ENCODE results near the gene SFMBT2.

Gene SFMBT2

DNA sequence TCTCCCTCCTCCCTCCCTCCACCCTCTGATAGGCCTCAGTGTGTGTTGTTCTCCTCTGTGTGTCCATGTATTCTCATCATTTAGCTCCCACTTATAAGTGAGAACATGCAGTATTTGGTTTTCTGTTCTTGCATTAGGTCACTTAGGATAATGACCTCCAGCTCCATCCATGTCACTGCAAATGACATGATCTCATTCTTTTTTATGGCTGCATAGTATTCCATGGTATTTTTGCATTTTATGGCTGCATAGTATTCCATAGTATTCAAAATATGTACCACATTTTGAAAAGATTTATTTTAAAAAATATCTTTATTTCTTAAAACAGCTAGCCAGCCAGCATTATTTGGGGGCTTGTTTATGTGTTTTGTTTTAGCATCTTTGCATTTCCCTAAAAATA is 275.6 kb downstream of the SFMBT2 start:
- no peak for DNase-seq (ENCODE audit: low read depth)

DNA sequence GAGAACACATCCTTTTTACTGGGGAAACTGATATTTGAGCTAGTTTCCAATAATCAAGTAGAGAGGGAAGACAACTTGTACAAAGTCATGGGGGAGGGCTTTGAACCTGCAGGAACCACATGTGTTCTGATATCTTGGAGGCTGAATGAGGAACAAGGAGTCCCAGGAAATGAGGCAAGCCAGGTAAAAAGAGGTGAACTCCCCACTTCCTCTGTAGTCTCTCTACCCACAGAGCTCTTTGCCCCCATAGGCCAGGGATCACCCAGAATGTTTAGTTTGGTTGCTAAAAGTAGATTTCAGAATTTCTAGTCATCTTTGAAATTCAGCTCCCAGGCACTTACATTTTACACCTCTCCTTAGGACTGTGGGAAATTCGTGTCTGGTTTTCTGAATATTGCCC is 276.4 kb downstream of the SFMBT2 start:
- no peak for DNase-seq (ENCODE audit: low read depth)

DNA sequence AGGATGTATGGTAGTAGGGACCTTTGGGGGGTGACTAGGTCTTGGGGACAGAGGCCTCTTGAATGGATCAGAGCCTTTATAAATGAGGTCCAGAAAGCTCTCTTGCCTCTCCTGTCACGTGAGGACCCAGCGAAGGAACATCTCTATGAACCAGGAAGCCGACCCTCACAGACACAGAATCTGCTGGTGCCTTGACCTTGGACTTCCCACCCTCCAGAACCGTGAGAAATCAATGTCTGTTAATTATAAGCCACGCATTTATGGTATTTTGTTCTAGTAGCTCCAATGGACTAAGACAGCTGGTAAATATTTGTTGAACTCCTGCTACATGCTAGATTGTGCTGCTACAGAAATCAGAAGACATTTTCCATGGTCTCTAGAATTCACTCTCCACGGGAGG is 276.9 kb downstream of the SFMBT2 start:
- DNase-seq (ENCODE audit: low read depth) = no peak

DNA sequence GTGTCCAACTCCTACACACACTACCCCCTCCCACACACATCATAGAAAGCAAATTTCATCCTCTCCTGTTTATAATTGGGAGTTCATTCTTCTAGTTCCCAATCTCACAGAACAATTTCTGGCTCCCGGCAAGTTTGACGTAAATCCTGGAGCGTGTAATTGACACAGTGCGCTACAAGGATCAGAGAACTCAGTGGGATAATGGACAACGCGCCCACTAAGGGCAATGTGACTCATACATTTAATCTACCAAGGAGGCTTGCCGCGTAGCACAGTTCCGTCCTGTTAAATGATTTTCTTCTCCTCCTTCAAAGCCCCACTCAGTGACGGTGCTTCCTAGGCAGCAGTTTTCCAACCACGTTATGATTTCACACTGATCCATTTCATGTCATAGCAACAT is 277.6 kb downstream of the SFMBT2 start:
- no peak for DNase-seq (ENCODE audit: low read depth)

DNA sequence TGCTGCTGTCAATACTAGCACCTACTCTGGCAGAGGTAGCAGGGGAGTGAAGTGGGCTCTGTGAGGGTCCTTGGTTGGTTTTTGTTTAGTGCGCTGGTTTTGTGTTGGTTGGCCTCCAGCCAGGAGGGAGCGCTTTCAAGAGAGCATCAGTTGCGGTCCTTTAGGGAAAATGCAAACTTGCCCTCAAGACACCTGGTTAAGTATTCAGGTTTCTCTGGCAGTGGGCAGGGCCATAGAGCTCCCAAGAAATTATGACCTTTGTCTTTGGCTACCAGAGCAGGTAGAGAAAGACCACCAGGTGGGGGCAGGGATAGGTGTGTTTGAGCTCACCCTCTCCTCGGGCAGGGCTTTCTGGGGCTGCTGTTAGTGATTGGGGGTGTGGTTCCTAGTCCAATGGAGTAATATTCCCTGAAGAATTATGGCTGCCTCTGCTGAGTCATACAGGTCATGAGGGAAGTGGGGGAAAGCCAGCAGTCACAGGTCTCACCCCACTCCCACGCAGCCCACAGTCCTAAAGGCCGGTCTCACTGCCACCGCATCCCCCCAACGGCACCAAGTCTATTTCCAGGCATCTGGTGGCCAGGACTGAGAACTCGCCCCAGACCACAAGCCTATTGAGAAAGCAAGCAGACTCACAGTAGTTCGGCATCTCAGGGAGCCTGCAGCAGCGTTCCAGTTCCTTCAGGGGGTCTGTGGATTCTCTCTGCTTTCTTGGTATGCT is 280.5 kb downstream of the SFMBT2 start:
- DNase-seq (ENCODE audit: low read depth) = no peak

DNA sequence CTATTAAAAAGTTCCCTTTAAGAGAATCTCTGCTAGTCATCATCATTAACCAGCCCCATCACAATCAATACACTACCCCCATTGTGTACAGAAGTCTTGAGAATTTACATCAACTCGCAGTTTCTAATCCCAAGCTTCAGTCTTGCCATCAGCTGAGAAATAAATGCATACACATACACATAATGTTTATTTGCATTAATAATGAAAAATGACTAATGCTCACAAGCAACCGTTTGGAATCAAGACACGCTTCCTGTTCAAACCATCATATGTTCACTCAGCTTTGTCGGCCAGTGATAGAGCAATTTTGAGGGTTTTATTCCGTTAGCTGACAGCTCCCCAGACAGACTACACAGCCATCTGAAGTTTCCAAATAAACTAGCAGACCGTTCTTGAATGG is 287.1 kb downstream of the SFMBT2 start:
- DNase-seq (ENCODE audit: low read depth) = no peak

DNA sequence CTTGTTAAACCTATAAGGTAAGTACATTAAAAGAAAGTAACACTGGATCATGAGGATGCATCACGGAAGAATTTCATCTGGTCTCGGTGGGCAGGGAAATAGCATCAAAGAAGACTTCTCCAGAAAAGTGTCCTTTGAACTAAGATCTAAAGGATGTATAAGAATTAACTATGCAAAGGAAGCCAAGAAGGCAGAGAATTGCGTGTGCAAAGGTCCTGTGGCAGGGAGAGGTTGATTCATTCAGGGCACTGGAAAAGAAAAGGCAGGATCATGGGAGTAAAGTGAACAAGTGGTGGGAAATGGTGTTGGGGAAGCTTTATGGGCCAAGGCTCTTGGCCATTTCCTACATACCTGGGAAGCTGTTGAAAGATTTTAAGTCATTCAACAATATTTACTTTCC is 288.3 kb downstream of the SFMBT2 start:
- DNase-seq (ENCODE audit: low read depth) = no peak

DNA sequence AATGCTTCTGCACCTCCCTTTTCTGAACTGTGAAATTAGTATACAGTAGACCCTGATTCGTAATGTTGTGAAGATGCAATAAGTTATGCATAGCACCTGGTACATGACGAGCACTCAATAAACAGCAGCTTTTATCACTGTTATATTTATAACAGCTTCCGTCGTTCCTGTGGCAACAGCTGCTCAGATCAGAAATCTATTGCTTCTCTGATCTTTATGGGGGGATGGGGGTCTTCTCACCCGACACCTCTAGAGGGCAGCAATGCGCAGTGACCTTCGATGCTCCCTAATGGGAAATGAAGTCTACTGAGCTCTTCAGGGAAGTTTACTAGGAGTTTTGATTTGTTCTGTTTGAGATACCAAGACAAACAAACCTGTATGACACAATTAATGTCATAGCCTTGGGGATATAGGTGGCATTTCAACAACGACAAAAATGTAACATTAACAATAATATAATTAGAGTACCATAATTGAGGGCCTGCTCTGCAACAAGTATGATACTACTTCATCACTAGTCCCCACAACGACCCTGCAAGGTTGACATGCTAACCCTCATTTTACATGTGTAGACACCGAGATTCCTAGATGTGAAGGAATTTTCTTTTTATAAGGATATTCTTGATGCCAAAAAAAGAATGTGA is 289.6 kb downstream of the SFMBT2 start:
- DNase-seq (ENCODE audit: low read depth) = peak; percentile 2

DNA sequence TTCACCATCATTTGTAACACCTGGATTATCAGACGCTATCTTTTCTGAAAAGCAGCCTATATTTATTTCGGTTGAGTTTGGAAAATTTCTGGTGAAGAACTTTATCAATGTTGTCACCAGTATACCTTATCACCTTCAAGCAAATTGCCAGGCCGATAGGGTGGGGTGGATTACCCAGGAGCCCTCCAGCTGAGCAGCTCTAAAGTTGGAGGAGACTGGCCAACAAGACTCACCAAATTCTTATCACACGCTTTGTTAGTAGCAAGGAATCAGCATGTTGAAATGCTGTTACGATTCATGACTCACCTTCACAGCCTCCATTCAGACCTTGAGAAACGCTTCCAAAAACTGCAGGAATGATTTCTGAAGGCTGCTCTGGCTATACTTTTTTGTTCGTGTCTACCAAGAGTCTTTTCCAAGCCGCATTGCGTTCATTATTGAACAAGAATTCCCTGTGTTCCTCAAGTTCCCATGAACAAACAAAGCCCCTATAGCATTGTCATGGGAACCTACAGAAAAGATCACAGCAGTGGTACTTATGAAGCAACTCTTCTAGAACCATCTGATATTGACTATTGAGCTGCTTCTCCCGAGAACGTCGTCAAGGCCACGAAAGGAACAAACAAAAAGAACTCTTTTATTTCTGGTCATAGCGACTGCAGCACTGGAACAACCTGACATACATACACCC is 291.4 kb downstream of the SFMBT2 start:
- peak; percentile 22 for DNase-seq (ENCODE audit: low read depth)

DNA sequence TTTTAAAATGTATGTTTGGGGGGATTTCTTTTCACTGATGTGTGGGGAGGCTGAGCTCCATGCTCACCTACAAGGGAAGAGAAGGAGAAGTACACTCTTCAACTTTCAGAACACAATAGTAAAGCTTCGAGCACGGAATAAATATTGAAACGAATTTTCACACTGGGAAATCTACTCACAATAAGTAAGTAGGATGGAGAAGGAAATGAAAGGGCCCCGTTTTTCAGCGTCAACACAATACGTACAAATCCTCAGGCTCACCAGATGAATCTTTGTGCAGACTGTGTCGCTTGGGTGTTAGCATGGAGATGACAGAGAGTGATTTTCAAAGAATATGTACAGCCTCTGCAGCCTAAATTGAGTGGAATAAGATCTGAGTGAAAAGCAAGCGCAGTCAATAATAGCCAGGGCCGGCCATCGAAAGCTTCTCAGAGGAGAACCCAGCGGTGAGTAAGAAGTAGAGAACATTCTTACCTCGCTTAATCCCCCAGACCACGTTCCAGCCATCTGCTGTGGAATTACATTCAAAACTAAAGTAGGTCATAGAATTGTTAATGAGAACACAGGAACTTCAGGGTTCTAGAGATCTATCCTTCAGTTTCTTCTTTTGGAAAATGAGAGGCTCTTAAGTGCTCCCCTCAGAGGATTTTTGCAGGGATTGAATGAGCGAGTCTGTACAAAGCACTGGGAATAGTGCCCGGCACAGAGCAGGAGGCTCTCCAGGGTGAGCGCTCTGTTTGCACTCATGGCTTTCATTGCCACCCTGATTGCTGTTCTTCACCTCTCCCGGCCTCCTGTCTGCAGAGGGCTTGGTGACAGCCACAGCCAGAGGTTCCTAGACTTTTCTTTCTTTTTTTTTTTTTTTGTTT is 292.8 kb downstream of the SFMBT2 start:
- DNase-seq (ENCODE audit: low read depth) = no peak

DNA sequence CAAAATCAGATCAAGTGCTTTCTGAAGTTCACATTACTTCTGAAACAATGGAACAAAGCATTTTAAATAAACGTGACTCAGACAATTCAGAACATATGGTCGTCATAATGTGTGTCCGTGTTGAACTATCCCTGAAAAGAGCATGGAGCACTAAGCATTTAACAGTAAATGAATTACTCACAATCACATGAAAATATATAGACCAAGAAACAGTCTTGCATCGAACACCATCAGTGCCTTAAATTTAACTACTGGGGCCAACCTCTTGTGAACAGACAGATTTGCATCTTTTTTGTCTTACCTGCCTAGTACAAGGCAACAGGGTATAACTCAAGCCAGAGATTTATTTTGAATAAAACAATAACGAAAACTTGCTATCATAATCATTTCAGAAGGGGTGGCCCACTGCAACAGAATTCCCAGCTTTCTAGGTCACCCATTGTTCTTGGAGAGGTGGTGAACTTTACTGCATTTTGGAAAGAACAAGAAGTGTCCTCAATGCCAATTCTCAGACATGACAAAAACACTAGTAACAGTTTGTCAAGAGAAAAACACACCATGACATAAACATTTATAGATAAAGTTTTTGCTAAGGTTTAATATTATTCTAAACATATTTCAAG is 293.5 kb downstream of the SFMBT2 start:
- DNase-seq (ENCODE audit: low read depth) = no peak

DNA sequence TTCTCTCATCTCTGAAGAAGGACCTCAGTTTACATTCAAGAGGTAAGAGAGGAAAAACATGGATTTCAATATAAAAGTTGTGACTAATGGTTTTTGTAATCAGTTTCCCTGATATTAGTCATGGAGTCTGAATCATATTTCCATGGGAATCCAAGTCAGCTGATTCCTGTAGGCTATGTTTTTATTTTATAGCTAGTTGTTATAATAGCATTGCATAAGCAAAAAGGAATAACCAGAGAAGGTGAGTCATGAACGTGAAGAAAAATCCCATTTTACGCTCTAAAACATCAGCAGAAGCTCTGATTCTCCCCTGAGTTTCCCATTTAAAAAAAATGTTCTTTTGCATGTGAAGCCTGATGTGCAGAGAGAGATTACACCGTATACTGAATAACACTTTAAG is 299.3 kb downstream of the SFMBT2 start:
- peak; percentile 32 for DNase-seq (ENCODE audit: low read depth)

DNA sequence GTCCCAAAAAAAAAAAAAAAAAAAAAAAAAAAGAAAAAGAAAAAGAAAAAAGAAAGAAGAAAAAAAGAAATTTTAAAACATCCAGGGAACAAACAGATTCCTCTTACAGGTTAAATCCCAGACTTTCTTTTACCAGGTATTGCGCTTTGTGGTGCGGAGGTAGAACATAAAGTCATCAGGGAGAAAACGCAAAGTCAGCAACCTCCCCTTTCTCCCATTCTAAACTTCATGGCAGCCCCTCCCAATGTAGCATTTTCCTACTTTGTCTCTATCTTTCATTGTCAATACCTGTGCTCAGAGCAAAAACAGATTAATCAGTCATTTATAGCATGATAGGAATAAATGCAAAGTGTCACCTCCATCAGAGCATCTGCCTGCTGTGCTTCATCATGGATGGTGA is 299.7 kb downstream of the SFMBT2 start:
- no peak for DNase-seq (ENCODE audit: low read depth)
